WERI-Rb-1 (cell line): ENCODE measurements around the gene HINT2.

Experiments
- DNase-seq: peaks from one replicate; pipeline ENCODE4 v3.0.0-alpha.2; 2020
- H3K27ac ChIP-seq: fragments of 250-450 bp; sonication (Bioruptor Pico); 2 replicates; pipeline ENCODE4 v1.5.1; 2020; ENCODE audit warnings: mild to moderate bottlenecking, moderate library complexity
- H3K27me3 ChIP-seq: fragments of 250-450 bp; sonication (Bioruptor Pico); 2 replicates; pipeline ENCODE4 v1.5.1; 2021; ENCODE audit warnings: mild to moderate bottlenecking, low read depth, moderate library complexity; ENCODE audit not compliant: insufficient read depth, severe bottlenecking
- H3K36me3 ChIP-seq: fragments of 250-450 bp; sonication (Bioruptor Pico); 2 replicates; pipeline ENCODE4 v1.5.1; 2020; ENCODE audit warnings: mild to moderate bottlenecking, moderate library complexity
- H3K4me3 ChIP-seq: 2 replicates; pipeline ENCODE4 v1.5.1; 2011; ENCODE audit warnings: low read depth, mild to moderate bottlenecking, control low read depth, low read length
- H3K9me3 ChIP-seq: fragments of 250-450 bp; sonication (Bioruptor Pico); 2 replicates; pipeline ENCODE4 v1.5.1; 2021; ENCODE audit warnings: mild to moderate bottlenecking, moderate library complexity; ENCODE audit not compliant: severe bottlenecking
- TF ChIP-seq, protein P1 (sequence below): IDR thresholded peaks from 2 replicates; pipeline ENCODE4 v1.5.1; 2011; ENCODE audit warnings: low read depth, mild to moderate bottlenecking, control low read depth, inconsistent platforms, low read length

HINT2 gene

GRCh38 chr9:35852876-35853865 lies 38.3 kb upstream of the HINT2 start:
- Histone ChIP-seq H3K9me3 (no peaks in the 10 kb centered on the region), H3K27ac (no peak overlapping the region), H3K36me3 (no peaks in the 10 kb centered on the region), H3K4me3 (no peak overlapping the region), H3K27me3 (no peaks in the 10 kb centered on the region)
- TF ChIP-seq, protein P1, sequence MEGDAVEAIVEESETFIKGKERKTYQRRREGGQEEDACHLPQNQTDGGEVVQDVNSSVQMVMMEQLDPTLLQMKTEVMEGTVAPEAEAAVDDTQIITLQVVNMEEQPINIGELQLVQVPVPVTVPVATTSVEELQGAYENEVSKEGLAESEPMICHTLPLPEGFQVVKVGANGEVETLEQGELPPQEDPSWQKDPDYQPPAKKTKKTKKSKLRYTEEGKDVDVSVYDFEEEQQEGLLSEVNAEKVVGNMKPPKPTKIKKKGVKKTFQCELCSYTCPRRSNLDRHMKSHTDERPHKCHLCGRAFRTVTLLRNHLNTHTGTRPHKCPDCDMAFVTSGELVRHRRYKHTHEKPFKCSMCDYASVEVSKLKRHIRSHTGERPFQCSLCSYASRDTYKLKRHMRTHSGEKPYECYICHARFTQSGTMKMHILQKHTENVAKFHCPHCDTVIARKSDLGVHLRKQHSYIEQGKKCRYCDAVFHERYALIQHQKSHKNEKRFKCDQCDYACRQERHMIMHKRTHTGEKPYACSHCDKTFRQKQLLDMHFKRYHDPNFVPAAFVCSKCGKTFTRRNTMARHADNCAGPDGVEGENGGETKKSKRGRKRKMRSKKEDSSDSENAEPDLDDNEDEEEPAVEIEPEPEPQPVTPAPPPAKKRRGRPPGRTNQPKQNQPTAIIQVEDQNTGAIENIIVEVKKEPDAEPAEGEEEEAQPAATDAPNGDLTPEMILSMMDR = no peak
- DNase-seq = no peak

DNA sequence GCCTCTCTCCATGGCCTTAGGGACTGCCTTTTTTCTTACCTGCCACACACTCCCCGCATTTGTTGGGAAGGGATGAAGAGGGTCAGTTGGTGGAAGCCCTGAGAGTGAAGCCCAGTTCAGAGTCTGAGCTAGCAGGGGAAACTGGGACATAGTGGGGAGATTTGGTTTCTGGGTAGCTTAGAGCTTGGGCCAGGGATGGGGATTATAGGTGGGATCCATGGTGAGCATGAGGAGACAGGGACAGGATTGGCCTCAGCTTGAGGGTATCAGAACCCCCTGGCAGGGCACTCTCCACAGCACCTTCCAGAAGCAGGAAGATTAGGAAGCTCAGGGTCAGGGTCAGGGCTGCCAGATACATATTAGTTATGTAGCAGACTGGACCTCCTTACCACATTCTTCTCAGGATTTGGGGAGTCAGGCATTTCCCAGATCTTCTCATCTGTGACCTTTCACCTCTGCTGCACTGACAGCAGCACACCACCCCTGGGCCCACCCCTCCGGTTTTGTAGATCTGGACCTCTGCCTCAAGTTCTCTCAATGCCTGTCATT lies 37.5 kb upstream of the HINT2 start:
- H3K27me3 ChIP-seq = no peaks in the 10 kb centered on the region
- H3K36me3 ChIP-seq = no peaks in the 10 kb centered on the region
- no peak for DNase-seq
- H3K9me3 ChIP-seq = no peaks in the 10 kb centered on the region
- TF ChIP-seq, protein P1 = no peak
- no peak overlapping the region for H3K27ac ChIP-seq
- no peak overlapping the region for H3K4me3 ChIP-seq

- no peak for DNase-seq
- Histone ChIP-seq H3K36me3 (no peaks in the 10 kb centered on the region), H3K27ac (no peak overlapping the region), H3K9me3 (no peaks in the 10 kb centered on the region), H3K27me3 (no peaks in the 10 kb centered on the region), H3K4me3 (no peak overlapping the region)
- TF ChIP-seq, protein P1 = no peak
Measured at GRCh38 chr9:35847792-35848572, 33.1 kb upstream of the HINT2 start.

GRCh38 chr9:35845824-35846771 lies 31.3 kb upstream of the HINT2 start:
- no peaks in the 10 kb centered on the region for H3K27me3 ChIP-seq
- no peaks in the 10 kb centered on the region for H3K9me3 ChIP-seq
- DNase-seq = no peak
- H3K4me3 ChIP-seq = no peak overlapping the region
- no peak overlapping the region for H3K27ac ChIP-seq
- H3K36me3 ChIP-seq = no peaks in the 10 kb centered on the region
- TF ChIP-seq, protein P1 = no peak

DNA sequence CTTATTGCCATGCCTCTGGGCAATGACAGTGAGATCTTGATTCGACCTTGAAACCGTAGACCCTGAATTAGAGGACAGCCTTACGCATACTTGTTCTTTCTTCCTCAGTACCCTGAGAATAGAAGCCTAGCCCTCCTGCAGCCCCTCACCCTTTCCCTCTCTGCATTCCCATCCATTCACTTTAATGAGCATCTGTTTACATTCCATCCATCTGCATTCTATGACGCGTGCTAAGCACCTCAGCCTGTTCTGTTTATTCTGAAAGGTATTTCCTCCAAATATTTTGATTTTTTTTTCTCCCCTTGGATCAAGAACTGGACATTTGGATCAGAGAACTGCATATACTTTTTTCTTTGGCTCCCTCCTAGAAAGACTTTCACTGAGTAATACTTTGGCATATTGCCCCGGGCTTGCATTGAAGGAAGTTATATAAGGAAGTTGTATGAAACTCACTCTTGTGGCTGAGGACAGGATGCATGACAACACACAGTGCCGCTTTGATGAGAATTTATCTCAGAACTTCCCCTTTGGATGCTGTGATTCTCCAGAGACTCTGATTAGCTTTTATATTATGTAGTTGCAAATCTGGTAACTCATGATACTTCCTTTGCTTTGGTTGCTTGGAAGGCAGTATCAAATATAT lies 29.9 kb upstream of the HINT2 start:
- H3K4me3 ChIP-seq = no peak overlapping the region
- H3K36me3 ChIP-seq = no peaks in the 10 kb centered on the region
- no peak for DNase-seq
- H3K27ac ChIP-seq = no peak overlapping the region
- H3K27me3 ChIP-seq = no peaks in the 10 kb centered on the region
- H3K9me3 ChIP-seq = no peaks in the 10 kb centered on the region
- TF ChIP-seq, protein P1 = no peak
